Kidney (tissue), 14 donors: Measurements from ENCODE around the gene ZCCHC8. TPM values are rescaled to one million over a fixed set of nuclear protein-coding genes. Genes with fewer than 3 reads are reported as not detected.
A peak's percentile ranks its signal among the peaks of the same experiment; 100 is the strongest.

Experiments
- DNase-seq, 5 donors: peaks; one replicate each; pipeline ENCODE4 v3.0.0-alpha.2; 2013 to 2020
- FAIRE-seq: peaks from 2 replicates; lab custom pipeline; 2012; peaks lifted over from hg19 to GRCh38; lab: Jason Lieb, UNC
- H3K27ac ChIP-seq, 2 donors: one replicate each; pipeline ENCODE4 v1.7.0; 2013; ENCODE audit warnings: low read depth in 2 of 2, low read length in 2 of 2, inconsistent platforms in 1 of 2
- H3K27me3 ChIP-seq: one replicate; pipeline ENCODE4 v1.7.1; 2013; ENCODE audit warnings: low read length, inconsistent platforms; ENCODE audit not compliant: control insufficient read depth, insufficient read depth
- H3K36me3 ChIP-seq, 3 donors: one replicate each; pipeline versions ENCODE4 v1.7.0 to v1.7.1; 2013; ENCODE audit warnings: low read length in 3 of 3, control low read depth in 1 of 3, inconsistent platforms in 1 of 3; ENCODE audit not compliant: insufficient read depth in 3 of 3, control insufficient read depth in 2 of 3
- H3K4me1 ChIP-seq, 3 donors: one replicate each; pipeline versions ENCODE4 v1.7.0 to v1.7.1; 2013; ENCODE audit warnings: low read length in 3 of 3, inconsistent platforms in 1 of 3, low read depth in 1 of 3; ENCODE audit not compliant: control insufficient read depth in 2 of 3, insufficient read depth in 2 of 3
- H3K4me3 ChIP-seq, 3 donors: one replicate each; pipeline versions ENCODE4 v1.7.0 to v1.8.1; 2013; ENCODE audit warnings: low read length in 3 of 3, control low read depth in 1 of 3, inconsistent platforms in 1 of 3
- H3K9ac ChIP-seq, 3 donors: one replicate each; pipeline versions ENCODE4 v1.7.0 to v1.7.1; 2013; ENCODE audit warnings: low read length in 3 of 3, control low read depth in 1 of 3, inconsistent platforms in 1 of 3
- H3K9me3 ChIP-seq, 3 donors: one replicate each; pipeline versions ENCODE4 v1.7.0 to v1.7.1; 2013; ENCODE audit warnings: low read length in 3 of 3, control low read depth in 1 of 3, inconsistent platforms in 1 of 3; ENCODE audit not compliant: control insufficient read depth in 2 of 3, insufficient read depth in 1 of 3
- CTCF ChIP-seq: IDR thresholded peaks from 3 replicates; pipeline ENCODE4 v1.5.1; 2012; ENCODE audit warnings: mild to moderate bottlenecking, moderate library complexity, borderline replicate concordance; ENCODE audit not compliant: insufficient read depth; ENCODE audit errors: extremely low read depth
- intact Hi-C: fragments of 100-400 bp; cut with DNase I; formaldehyde crosslinking; loops from one replicate; pipeline ENCODE4 v1.11.1; 2022
- polyA plus RNA-seq: library from polyadenylated mRNA; stranded (reverse); fragments of 350-450 nt; fragmentation: Illumina TruSeq; extraction: RNeasy Lipid Tissue Mini Kit (QIAGEN cat#74804); gene quantifications from one replicate; pipeline ENCODE4 v1.2.3, GENCODE V29; 2014; ENCODE audit warnings: low read depth, low replicate concordance; ENCODE audit not compliant: insufficient read depth
- total RNA-seq: library from RNA; stranded (reverse); fragmentation: NEBNext Ultra II Directional; extraction: Animal tissue kit (Norgen Biotek cat#: 25700); gene quantifications from one replicate; pipeline ENCODE4 v1.2.1, GENCODE V29; 2021
- donor health status: control.
- donor health status: control.
- donor health status: control.
- donor health status: control.
- donor health status: control.
- donor health status: DM: yes; HTN: yes; CAD: no.
- donor health status: Normal renal cell carcinoma (clear cell type).

ZCCHC8 gene
- total and polyA plus RNA-seq, 2 donors from 2014 or later, result 10.9 to 25.8 TPM

- TF ChIP-seq CTCF, result no peak
- H3K27ac ChIP-seq, result no peak overlapping the region
- H3K9me3 ChIP-seq, result no peaks in the 10 kb centered on the region
- intact Hi-C loops, result no loop called here
- DNase-seq (no peak), FAIRE-seq (no peak)
- no peaks in the 10 kb centered on the region for H3K27me3 ChIP-seq
- peaks cover 17 to 56% (median 26%) of the 10 kb centered on the region in 3 donors for H3K36me3 ChIP-seq
- H3K4me3 ChIP-seq, result no peak overlapping the region
- peaks cover 0 to 1% (median 0%) of the 10 kb centered on the region in 3 donors for H3K4me1 ChIP-seq
- H3K9ac ChIP-seq, result no peak overlapping the region
Observed at GRCh38 chr12:122503783-122504590, 3.3 kb upstream of the ZCCHC8 start.

- Histone ChIP-seq H3K4me3 (no peak overlapping the region), H3K9me3 (no peaks in the 10 kb centered on the region), H3K27me3 (no peaks in the 10 kb centered on the region), H3K9ac (no peak overlapping the region), H3K36me3 (peaks cover 16 to 49% (median 21%) of the 10 kb centered on the region in 3 donors), H3K27ac (no peak overlapping the region), H3K4me1 (peaks cover 0 to 3% (median 0%) of the 10 kb centered on the region in 3 donors)
- intact Hi-C loops, result no loop called here
- DNase-seq (no peak), FAIRE-seq (no peak)
- TF ChIP-seq CTCF, result no peak
Observed at GRCh38 chr12:122503147-122503751, 2.5 kb upstream of the ZCCHC8 start.

GRCh38 chr12:122501489-122501989 is 807 bp upstream of the ZCCHC8 start:
- no peak for FAIRE-seq
- no peak for TF ChIP-seq CTCF
- intact Hi-C loops, result no loop called here
- Histone ChIP-seq H3K36me3 (peaks cover 10 to 34% (median 10%) of the 10 kb centered on the region in 3 donors), H3K9me3 (no peaks in the 10 kb centered on the region), H3K27me3 (no peaks in the 10 kb centered on the region), H3K4me3 (peak overlapping the region in 2 of 3 donors; percentile 20 to 90), H3K27ac (peak overlapping the region in 1 of 2 donors; percentile 20), H3K4me1 (peaks cover 0 to 3% (median 2%) of the 10 kb centered on the region in 3 donors), H3K9ac (peak overlapping the region in 1 of 3 donors; percentile 16)
- no peak for DNase-seq
